ENCODE results near the gene DIPK1A.

DNA sequence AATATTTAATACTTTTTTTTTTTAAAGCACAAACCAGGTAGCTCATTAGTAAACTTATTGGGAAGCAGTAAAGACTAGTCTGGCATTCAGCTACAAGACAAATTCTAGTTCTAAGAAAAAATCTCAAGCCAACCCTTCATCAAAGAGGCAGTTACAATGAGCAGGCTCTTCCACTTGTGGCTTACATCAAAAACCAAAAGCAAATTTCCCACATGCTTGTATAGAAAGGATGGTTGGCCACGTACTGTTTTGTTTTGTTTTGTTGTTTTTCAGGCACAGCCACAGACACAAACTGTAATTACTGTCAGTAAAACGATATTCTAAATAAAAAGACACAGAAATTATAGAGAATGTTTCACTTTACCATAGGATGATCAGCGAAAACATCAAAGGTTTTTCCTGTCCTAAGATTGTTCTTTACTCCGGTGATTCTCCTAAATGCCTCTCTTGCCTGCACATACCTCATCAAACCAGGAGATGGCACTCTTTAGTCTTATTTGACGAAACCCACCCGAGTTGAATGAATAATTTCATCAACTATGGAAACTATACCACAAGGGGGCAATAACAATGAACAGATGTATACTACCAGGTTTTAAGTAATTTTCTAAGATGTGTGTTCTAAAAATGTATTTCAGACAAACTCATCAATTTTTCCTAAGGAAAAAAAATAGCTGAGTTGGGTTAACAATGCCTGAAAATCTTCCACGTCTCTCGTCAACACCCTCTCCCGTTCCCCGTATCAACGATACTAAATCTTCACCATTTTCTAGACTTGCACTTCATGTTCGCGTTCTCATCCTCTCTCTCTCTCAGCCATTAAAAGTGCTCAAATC, 102.5 kb downstream of the DIPK1A start:
- no peak for TF ChIP-seq POLR2AphosphoS5 (IDR thresholded peaks at IDR 0.05; ENCODE audit: borderline replicate concordance, low read depth, low read length)
- TF ChIP-seq EZH2 (IDR thresholded peaks at IDR 0.05), result no peak
- TF ChIP-seq FOXP2 (optimal IDR thresholded peaks at IDR 0.05; ENCODE audit: control extremely low read depth, extremely low read length, insufficient read depth), result no peak
